Panc1 (cell line): Measurements from ENCODE around the gene ATRNL1. TPM values are rescaled to one million over a fixed set of nuclear protein-coding genes. Genes with fewer than 3 reads are reported as not detected.

Experiments used
- ATAC-seq: fragments of 200-7000 bp; cut with Tn5 transposase; 2 replicates; pipeline ENCODE4 v1.9.1; 2020; ENCODE audit warnings: mild to moderate bottlenecking, moderate library complexity
- BruUV-seq: library from RNA; stranded (reverse); fragments of 400-500 nt; replicated peaks from 2 replicates; lab custom pipeline; 2021; lab: Mats Ljungman, UMichigan
- CTCF ChIA-PET: fragments of 300-600 bp; sonication (Branson Sonifier 250); formaldehyde crosslinking; loops from one replicate; lab custom pipeline; 2022; ENCODE audit warnings: antibody characterized with exemption; lab: Charles Lee
- POLR2A ChIA-PET: fragments of 300-600 bp; sonication (Branson Sonifier 250); formaldehyde crosslinking; loops from one replicate; lab custom pipeline; 2022; ENCODE audit warnings: antibody characterized with exemption; lab: Charles Lee
- DNase-seq: peaks from one replicate; pipeline ENCODE4 v3.0.0-alpha.2; 2010; ENCODE audit warnings: low read depth, low spot score
- H3K27ac ChIP-seq: 2 replicates; pipeline ENCODE4 v1.5.1; 2011; ENCODE audit warnings: mild to moderate bottlenecking, low read length, inconsistent platforms
- H3K27me3 ChIP-seq: fragments of 200-500 bp; sonication (Bioruptor generic); 2 replicates; pipeline ENCODE4 v1.6.0; 2014; ENCODE audit warnings: low read length, inconsistent platforms; ENCODE audit not compliant: control insufficient read depth, insufficient read depth
- H3K36me3 ChIP-seq: fragments of 200-500 bp; sonication (Bioruptor generic); 2 replicates; pipeline ENCODE4 v1.5.1; 2014; ENCODE audit warnings: inconsistent platforms, mild to moderate bottlenecking, low read length, moderate library complexity; ENCODE audit not compliant: control insufficient read depth, insufficient read depth
- H3K4me1 ChIP-seq: 2 replicates; pipeline ENCODE4 v1.5.1; 2011; ENCODE audit warnings: inconsistent platforms, mild to moderate bottlenecking, low read length, moderate library complexity; ENCODE audit not compliant: control insufficient read depth, insufficient read depth
- H3K4me3 ChIP-seq, 2 experiments: 2 replicates each; pipeline ENCODE4 v1.5.1; 2011 to 2012; ENCODE audit warnings: low read depth in 2 of 2, low read length in 2 of 2, mild to moderate bottlenecking in 2 of 2, inconsistent platforms in 1 of 2, moderate library complexity in 1 of 2
- H3K9me3 ChIP-seq: fragments of 200-500 bp; sonication (Bioruptor generic); 2 replicates; pipeline ENCODE4 v1.5.1; 2014; ENCODE audit warnings: low read depth, mild to moderate bottlenecking, inconsistent platforms, low read length, moderate library complexity; ENCODE audit not compliant: control insufficient read depth, insufficient read depth
- POLR2AphosphoS5 ChIP-seq: IDR thresholded peaks from 2 replicates; pipeline ENCODE4 v1.6.1; 2012; ENCODE audit warnings: mild to moderate bottlenecking, low read depth, low read length, moderate library complexity
- SIN3A ChIP-seq: IDR thresholded peaks from 2 replicates; pipeline ENCODE4 v1.6.1; 2012; ENCODE audit warnings: low read depth, mild to moderate bottlenecking, low read length, moderate library complexity, borderline replicate concordance; ENCODE audit not compliant: insufficient read depth
- TCF7L2 ChIP-seq: IDR thresholded peaks from 2 replicates; pipeline ENCODE4 v1.6.1; 2011; ENCODE audit warnings: mild to moderate bottlenecking, low read depth, low read length, inconsistent platforms
- in situ Hi-C: cut with HindIII; loops from 2 replicates; pipeline ENCODE4 v1.10.0; 2016; ENCODE audit warnings: low sequenced_read_pairs, low pct_unique_long_range_greater_than_20kb
- intact Hi-C: fragments of 100-400 bp; cut with micrococcal nuclease; formaldehyde crosslinking; loops from one replicate; pipeline ENCODE4 v1.10.0; 2022; ENCODE audit not compliant: unreplicated experiment
- total RNA-seq: library from RNA; stranded (reverse); gene quantifications from one replicate; pipeline ENCODE4 v1.2.1, GENCODE V29; 2021; ENCODE audit not compliant: unreplicated experiment
- TF ChIP-seq, protein P1 (sequence below), 2 experiments: IDR thresholded peaks; 2 replicates each; pipeline ENCODE4 v1.6.1; 2011 to 2012; ENCODE audit warnings: low read depth in 2 of 2, control low read depth in 1 of 2, low read length in 1 of 2, mild to moderate bottlenecking in 1 of 2, moderate library complexity in 1 of 2; ENCODE audit not compliant: insufficient read depth in 1 of 2
- TF ChIP-seq, protein P2 (sequence below): fragments of 450-650 bp; IDR thresholded peaks from 2 replicates; pipeline ENCODE4 v1.5.1; 2017; ENCODE audit warnings: mild to moderate bottlenecking

ATRNL1 gene
- total RNA-seq, 1 experiment from 2014 or later: 17.1 TPM

GRCh38 chr10:115503546-115503945 lies 410.4 kb downstream of the ATRNL1 start:
- CTCF ChIA-PET: no interaction called here
- intact Hi-C loops: no loop called here
- H3K36me3 ChIP-seq: no peaks in the 10 kb centered on the region; the same call in 1 of the 2 replicates
- no peaks in the 10 kb centered on the region for H3K4me1 ChIP-seq
- no peaks in the 10 kb centered on the region for H3K27me3 ChIP-seq
- no peak overlapping the region for H3K27ac ChIP-seq
- TF ChIP-seq, protein P1, sequence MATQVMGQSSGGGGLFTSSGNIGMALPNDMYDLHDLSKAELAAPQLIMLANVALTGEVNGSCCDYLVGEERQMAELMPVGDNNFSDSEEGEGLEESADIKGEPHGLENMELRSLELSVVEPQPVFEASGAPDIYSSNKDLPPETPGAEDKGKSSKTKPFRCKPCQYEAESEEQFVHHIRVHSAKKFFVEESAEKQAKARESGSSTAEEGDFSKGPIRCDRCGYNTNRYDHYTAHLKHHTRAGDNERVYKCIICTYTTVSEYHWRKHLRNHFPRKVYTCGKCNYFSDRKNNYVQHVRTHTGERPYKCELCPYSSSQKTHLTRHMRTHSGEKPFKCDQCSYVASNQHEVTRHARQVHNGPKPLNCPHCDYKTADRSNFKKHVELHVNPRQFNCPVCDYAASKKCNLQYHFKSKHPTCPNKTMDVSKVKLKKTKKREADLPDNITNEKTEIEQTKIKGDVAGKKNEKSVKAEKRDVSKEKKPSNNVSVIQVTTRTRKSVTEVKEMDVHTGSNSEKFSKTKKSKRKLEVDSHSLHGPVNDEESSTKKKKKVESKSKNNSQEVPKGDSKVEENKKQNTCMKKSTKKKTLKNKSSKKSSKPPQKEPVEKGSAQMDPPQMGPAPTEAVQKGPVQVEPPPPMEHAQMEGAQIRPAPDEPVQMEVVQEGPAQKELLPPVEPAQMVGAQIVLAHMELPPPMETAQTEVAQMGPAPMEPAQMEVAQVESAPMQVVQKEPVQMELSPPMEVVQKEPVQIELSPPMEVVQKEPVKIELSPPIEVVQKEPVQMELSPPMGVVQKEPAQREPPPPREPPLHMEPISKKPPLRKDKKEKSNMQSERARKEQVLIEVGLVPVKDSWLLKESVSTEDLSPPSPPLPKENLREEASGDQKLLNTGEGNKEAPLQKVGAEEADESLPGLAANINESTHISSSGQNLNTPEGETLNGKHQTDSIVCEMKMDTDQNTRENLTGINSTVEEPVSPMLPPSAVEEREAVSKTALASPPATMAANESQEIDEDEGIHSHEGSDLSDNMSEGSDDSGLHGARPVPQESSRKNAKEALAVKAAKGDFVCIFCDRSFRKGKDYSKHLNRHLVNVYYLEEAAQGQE (IDR thresholded peaks at IDR 0.05; ENCODE audit: insufficient read depth in 1 of 2, low read depth in 2 of 2, low read length in 1 of 2): no peak
- TF ChIP-seq TCF7L2 (no peak), POLR2AphosphoS5 (no peak), SIN3A (no peak)
- TF ChIP-seq, protein P2, sequence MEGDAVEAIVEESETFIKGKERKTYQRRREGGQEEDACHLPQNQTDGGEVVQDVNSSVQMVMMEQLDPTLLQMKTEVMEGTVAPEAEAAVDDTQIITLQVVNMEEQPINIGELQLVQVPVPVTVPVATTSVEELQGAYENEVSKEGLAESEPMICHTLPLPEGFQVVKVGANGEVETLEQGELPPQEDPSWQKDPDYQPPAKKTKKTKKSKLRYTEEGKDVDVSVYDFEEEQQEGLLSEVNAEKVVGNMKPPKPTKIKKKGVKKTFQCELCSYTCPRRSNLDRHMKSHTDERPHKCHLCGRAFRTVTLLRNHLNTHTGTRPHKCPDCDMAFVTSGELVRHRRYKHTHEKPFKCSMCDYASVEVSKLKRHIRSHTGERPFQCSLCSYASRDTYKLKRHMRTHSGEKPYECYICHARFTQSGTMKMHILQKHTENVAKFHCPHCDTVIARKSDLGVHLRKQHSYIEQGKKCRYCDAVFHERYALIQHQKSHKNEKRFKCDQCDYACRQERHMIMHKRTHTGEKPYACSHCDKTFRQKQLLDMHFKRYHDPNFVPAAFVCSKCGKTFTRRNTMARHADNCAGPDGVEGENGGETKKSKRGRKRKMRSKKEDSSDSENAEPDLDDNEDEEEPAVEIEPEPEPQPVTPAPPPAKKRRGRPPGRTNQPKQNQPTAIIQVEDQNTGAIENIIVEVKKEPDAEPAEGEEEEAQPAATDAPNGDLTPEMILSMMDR: no peak
- H3K4me3 ChIP-seq: no peak overlapping the region
- BruUV-seq: no TSS peak
- POLR2A ChIA-PET: no interaction called here
- H3K9me3 ChIP-seq: peaks cover 27% of the 10 kb centered on the region
- ATAC-seq (no peak), DNase-seq (no peak)
- in situ Hi-C loops: no loop called here

DNA sequence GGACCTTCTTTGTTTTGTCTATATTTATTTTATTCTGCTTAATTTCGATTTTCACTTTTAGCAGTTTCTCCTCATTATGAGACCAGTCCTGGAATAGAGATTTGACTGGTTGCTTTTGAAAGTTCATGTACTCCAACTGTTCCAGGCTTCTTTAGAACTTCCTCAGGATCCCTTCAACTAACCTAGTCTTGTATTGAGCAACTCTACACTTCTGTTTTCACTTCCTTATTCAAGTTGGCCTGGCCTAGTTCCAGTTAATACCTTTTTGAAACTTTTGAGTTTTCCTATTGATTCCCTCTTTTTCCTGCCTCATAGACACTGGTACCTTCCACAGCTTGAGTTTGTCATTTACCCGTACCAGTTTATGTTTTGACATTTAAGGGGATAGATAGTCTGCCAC lies 421.7 kb downstream of the ATRNL1 start:
- TF ChIP-seq, protein P1 (IDR thresholded peaks at IDR 0.05; ENCODE audit: insufficient read depth in 1 of 2, low read depth in 2 of 2, low read length in 1 of 2): no peak
- no peak for TF ChIP-seq POLR2AphosphoS5
- TF ChIP-seq SIN3A: no peak
- TF ChIP-seq, protein P2: no peak
- no peak for TF ChIP-seq TCF7L2
- H3K4me3 ChIP-seq: no peak overlapping the region
- no peaks in the 10 kb centered on the region for H3K4me1 ChIP-seq
- CTCF ChIA-PET: interaction anchor here (0.6 kb wide), 1 partner anchor 8 kb away, joined by 8 read pairs; no protein-coding TSS in a partner anchor
- POLR2A ChIA-PET: no interaction called here
- ATAC-seq (no peak), DNase-seq (no peak)
- no peak overlapping the region for H3K27ac ChIP-seq
- BruUV-seq: no TSS peak
- in situ Hi-C loops: no loop called here
- no peaks in the 10 kb centered on the region for H3K27me3 ChIP-seq
- no peaks in the 10 kb centered on the region for H3K36me3 ChIP-seq
- intact Hi-C loops: no loop called here
- peaks cover 6% of the 10 kb centered on the region; the same call in 1 of the 2 replicates for H3K9me3 ChIP-seq
